HUES48 (cell line): Measurements from ENCODE around the gene RMI1.
"Not testable (repeated sequence)": the region's sequence is repeated elsewhere in the genome, so short reads cannot be mapped to it uniquely, and the experiment has no call there.

Experiments used
- H3K27ac ChIP-seq: one replicate; pipeline ENCODE4 v1.7.0; 2013; ENCODE audit warnings: low read depth, low read length, inconsistent platforms
- H3K27me3 ChIP-seq: 2 replicates; pipeline ENCODE4 v1.6.1; 2013; ENCODE audit warnings: mild to moderate bottlenecking, low read length; ENCODE audit not compliant: control insufficient read depth, insufficient read depth
- H3K36me3 ChIP-seq: 2 replicates; pipeline ENCODE4 v1.6.1; 2013; ENCODE audit warnings: low read length; ENCODE audit not compliant: control insufficient read depth, insufficient read depth
- H3K4me1 ChIP-seq: 2 replicates; pipeline ENCODE4 v1.6.1; 2013; ENCODE audit warnings: mild to moderate bottlenecking, low read length; ENCODE audit not compliant: control insufficient read depth, insufficient read depth
- H3K4me3 ChIP-seq: 2 replicates; pipeline ENCODE4 v1.5.1; 2013; ENCODE audit warnings: mild to moderate bottlenecking, low read depth, low read length
- H3K9ac ChIP-seq: 2 replicates; pipeline ENCODE4 v1.6.1; 2013; ENCODE audit warnings: mild to moderate bottlenecking, low read depth, low read length, moderate library complexity
- H3K9me3 ChIP-seq: 2 replicates; pipeline ENCODE4 v1.6.1; 2013; ENCODE audit warnings: low read length; ENCODE audit not compliant: control insufficient read depth, insufficient read depth

The RMI1 gene

GRCh38 chr9:84003246-84003645, 22.6 kb downstream of the RMI1 start:
- Histone ChIP-seq H3K9me3 (no peaks in the 10 kb centered on the region), H3K27me3 (no peaks in the 10 kb centered on the region), H3K36me3 (peaks cover 46% of the 10 kb centered on the region), H3K9ac (no peak overlapping the region), H3K4me3 (no peak overlapping the region), H3K27ac (no peak overlapping the region), H3K4me1 (no peaks in the 10 kb centered on the region)

- H3K4me3 ChIP-seq: no peak overlapping the region
Observed at GRCh38 chr9:84007662-84008061, 27.1 kb downstream of the RMI1 start.

GRCh38 chr9:84024041-84024575, 43.5 kb downstream of the RMI1 start:
- Histone ChIP-seq H3K4me3 (no peak overlapping the region), H3K9ac (no peak overlapping the region), H3K27me3 (no peaks in the 10 kb centered on the region), H3K36me3 (no peaks in the 10 kb centered on the region), H3K9me3 (no peaks in the 10 kb centered on the region), H3K4me1 (no peaks in the 10 kb centered on the region), H3K27ac (no peak overlapping the region)

More at GRCh38 chr9:84007662-84008061, 27.1 kb downstream of the RMI1 start:
- Histone ChIP-seq H3K27ac (no peak overlapping the region), H3K4me1 (no peaks in the 10 kb centered on the region), H3K36me3 (peaks cover 11% of the 10 kb centered on the region), H3K9me3 (no peaks in the 10 kb centered on the region), H3K27me3 (no peaks in the 10 kb centered on the region), H3K9ac (no peak overlapping the region)

- Histone ChIP-seq H3K27ac (no peak overlapping the region), H3K27me3 (no peaks in the 10 kb centered on the region), H3K36me3 (no peaks in the 10 kb centered on the region), H3K9me3 (no peaks in the 10 kb centered on the region), H3K4me3 (no peak overlapping the region), H3K4me1 (no peaks in the 10 kb centered on the region), H3K9ac (no peak overlapping the region)
Observed at GRCh38 chr9:84027201-84027600, 46.6 kb downstream of the RMI1 start.

GRCh38 chr9:84031534-84031933, 50.9 kb downstream of the RMI1 start:
- Histone ChIP-seq H3K4me3 (no peak overlapping the region), H3K9ac (no peak overlapping the region), H3K4me1 (peaks cover 9% of the 10 kb centered on the region; the same call in 1 of the 2 replicates), H3K9me3 (no peaks in the 10 kb centered on the region), H3K27me3 (no peaks in the 10 kb centered on the region), H3K27ac (no peak overlapping the region), H3K36me3 (no peaks in the 10 kb centered on the region)

GRCh38 chr9:84041857-84042256, 61.3 kb downstream of the RMI1 start:
- H3K9ac ChIP-seq, H3K9me3 ChIP-seq, H3K27ac ChIP-seq, H3K27me3 ChIP-seq, H3K4me3 ChIP-seq, H3K36me3 ChIP-seq, H3K4me1 ChIP-seq: not testable (repeated sequence)

- Histone ChIP-seq H3K9ac (no peak overlapping the region), H3K27me3 (no peaks in the 10 kb centered on the region), H3K36me3 (no peaks in the 10 kb centered on the region), H3K9me3 (peaks cover 2% of the 10 kb centered on the region; the same call in 1 of the 2 replicates), H3K4me1 (no peaks in the 10 kb centered on the region), H3K4me3 (no peak overlapping the region), H3K27ac (no peak overlapping the region)
Observed at GRCh38 chr9:84045481-84046097, 65.0 kb downstream of the RMI1 start.
